OCI-LY7 (cell line): Measurements from ENCODE around the gene DDC.

Source experiments
- EZH2phosphoT487 ChIP-seq: fragments of 200-600 bp; sonication (generic); IDR thresholded peaks from 2 replicates; pipeline ENCODE4 v1.6.1; 2018; ENCODE audit warnings: low read depth, borderline replicate concordance, mild to moderate bottlenecking, mixed run types, antibody characterized with exemption, low read length, moderate library complexity, mixed read lengths
- TF ChIP-seq, protein P1 (sequence below): fragments of 200-600 bp; sonication (generic); conservative IDR thresholded peaks from 2 replicates; pipeline ENCODE4 v1.5.1; 2014; ENCODE audit warnings: mild to moderate bottlenecking, antibody characterized with exemption, low read length, moderate library complexity, mixed read lengths

DNA sequence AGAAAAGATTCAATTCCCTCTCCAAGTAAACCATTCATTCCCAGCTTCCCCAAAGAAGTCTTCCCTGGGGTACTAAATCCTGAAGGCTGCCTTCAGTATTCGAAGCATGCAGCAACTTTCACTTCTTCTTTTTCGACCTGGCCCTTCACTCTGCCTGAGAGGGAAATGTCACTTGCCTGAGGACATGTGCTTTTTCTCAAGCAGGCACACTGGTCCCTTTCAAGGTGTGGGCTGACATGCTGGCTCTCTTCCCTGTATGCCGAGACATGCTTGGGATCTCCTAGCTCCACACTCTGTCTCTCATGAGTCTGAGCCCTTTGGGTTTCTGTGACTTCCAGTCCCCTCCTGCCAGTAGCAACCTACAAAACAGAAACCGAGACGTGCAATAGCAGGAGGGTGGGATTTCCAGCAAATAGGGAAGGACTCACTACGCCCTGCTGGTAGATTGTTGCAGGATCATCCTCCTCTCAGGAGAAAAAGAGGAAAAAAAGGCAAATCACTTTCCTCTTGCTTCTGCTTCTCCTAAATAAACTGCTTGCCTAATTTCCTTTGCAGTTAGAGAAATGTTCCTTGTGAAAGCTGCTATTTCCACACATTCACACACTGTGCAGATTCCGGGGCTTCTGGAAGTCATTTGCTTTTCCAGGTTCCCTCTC lies 148.6 kb downstream of the DDC start:
- TF ChIP-seq, protein P1, sequence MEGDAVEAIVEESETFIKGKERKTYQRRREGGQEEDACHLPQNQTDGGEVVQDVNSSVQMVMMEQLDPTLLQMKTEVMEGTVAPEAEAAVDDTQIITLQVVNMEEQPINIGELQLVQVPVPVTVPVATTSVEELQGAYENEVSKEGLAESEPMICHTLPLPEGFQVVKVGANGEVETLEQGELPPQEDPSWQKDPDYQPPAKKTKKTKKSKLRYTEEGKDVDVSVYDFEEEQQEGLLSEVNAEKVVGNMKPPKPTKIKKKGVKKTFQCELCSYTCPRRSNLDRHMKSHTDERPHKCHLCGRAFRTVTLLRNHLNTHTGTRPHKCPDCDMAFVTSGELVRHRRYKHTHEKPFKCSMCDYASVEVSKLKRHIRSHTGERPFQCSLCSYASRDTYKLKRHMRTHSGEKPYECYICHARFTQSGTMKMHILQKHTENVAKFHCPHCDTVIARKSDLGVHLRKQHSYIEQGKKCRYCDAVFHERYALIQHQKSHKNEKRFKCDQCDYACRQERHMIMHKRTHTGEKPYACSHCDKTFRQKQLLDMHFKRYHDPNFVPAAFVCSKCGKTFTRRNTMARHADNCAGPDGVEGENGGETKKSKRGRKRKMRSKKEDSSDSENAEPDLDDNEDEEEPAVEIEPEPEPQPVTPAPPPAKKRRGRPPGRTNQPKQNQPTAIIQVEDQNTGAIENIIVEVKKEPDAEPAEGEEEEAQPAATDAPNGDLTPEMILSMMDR = no peak
- no peak for TF ChIP-seq EZH2phosphoT487
